HG02642 (cell line): ENCODE results near the gene ERO1A.

Source experiments
- ATAC-seq: cut with Tn5 transposase; IDR thresholded peaks from one replicate; pipeline ENCODE4 v1.9.1; 2021; ENCODE audit warnings: mild to moderate bottlenecking; ENCODE audit not compliant: unreplicated experiment, poor library complexity

Gene ERO1A

DNA sequence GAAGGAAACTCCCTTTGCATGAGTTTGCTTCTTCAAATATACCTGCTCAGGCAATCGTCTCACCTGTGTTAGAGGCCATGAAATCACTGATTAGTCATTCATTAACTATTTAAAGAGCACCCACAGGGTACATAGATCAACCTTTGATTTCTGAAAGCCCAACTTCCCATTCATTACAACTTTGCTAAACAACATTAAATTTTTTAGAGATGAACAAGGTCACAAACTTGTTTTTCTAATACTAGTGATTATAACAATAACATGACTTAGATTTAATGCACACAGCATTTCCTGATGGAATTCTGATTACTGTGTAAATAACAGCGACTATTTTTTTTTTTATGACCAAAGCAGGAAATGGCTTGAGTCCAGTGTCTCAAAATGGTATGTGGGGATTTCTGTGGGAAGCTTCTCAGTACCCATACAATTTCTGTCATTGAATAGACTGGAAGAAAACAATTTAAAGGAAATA is 5.4 kb upstream of the ERO1A start:
- no peak for ATAC-seq

DNA sequence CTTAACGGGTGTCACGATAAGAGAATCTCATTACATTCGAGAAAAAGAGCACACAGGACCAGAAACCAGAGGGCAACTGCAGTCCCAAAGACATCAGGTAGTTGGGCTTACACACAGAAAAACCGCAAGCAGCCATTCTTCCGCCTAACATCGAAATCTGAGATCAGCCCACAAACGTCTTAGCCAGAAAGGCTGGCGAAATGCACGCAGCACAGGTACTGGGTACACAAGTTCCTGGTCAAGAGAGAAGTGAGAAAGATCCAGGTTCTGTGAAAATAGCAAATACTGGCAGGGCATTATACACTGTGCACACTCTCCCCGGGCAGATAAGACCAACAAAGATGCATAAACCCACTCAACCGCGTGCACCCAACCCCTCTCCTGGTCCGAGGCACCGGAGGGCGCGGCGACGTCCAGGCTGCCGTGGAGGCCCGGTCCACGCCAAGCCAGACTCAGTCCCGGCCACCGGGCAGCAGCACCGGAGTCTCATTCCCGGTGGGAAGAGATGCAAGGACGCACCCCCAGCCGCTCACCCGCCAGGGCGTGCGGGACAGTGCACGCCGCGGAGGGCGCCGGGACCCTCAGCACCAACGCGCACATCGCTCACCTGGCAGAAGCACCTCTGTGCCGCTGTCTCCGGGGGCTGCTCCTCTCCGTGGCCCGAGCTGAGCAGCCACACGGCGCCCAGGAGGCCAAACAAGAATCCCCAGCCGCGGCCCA is 437 bp downstream of the ERO1A start:
- ATAC-seq: peak; percentile 58

DNA sequence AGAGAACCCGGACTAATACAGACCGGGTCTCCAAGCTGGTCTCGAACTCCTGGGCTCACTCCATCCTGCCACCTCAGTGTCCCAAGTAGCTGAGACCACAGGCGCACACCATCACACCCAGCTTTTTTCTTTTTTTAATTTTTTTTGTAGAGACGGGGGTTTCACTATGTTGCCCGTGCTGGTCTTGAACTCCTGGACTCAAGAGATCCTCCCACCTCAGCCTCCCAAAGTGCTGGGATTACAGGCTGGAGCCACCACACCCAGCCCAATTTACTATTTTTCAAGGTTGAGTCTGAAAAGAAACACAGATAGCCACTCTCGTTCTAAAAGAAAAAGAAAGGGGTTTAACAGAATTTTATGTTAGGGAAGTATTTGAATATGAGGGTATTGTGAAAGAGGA is 1.8 kb downstream of the ERO1A start:
- ATAC-seq: no peak

DNA sequence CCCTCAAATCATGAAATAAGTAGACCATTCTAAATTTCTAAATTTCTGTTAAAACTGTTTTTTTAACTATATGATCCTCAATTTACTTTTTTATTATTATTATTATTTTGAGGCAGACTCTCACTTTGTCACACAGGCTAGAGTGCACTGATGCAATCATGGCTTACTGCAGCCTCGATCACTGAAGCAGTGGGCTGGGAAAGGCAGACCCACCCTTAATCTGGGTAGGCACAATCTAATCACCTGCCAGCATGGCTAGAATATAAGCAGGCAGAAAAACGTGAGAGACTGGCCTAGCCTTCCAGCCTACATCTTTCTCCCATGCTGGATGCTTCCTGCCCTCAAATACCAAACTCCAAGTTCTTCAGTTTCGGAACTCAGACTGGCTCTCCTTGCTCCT is 2.3 kb downstream of the ERO1A start:
- no peak for ATAC-seq

DNA sequence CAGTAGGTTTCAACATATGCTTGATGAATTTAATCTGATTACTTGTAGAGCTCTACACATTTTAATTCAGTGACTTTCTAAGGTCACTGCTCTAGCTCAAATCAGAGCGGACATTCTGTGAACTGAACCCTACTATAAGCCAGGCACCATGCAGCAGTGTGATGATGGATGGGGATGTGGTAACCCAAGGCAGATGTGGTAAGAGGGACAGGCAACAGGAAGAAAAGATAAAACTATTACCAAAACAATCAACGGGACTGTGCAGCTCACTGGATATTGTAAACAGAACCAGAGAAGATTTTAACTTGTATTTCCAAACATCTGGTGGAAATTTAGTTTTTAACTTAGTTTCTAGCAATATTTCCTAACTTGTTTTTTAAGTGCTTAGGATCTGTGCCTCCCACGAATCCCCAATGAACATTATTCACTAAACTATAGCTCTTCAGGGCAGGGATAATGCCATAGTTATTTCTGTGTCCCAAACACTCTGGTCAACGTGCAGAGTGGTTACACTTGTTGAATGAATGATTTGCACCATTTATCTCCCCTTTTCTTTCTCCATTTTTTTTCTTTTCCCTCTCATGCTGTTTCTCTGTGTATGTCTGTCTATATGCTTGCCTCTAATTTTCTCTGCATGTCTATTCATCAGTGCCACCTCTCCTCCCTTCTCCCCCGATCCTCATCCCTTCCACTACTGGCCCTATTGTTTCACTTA is 3.0 kb downstream of the ERO1A start:
- ATAC-seq: no peak

DNA sequence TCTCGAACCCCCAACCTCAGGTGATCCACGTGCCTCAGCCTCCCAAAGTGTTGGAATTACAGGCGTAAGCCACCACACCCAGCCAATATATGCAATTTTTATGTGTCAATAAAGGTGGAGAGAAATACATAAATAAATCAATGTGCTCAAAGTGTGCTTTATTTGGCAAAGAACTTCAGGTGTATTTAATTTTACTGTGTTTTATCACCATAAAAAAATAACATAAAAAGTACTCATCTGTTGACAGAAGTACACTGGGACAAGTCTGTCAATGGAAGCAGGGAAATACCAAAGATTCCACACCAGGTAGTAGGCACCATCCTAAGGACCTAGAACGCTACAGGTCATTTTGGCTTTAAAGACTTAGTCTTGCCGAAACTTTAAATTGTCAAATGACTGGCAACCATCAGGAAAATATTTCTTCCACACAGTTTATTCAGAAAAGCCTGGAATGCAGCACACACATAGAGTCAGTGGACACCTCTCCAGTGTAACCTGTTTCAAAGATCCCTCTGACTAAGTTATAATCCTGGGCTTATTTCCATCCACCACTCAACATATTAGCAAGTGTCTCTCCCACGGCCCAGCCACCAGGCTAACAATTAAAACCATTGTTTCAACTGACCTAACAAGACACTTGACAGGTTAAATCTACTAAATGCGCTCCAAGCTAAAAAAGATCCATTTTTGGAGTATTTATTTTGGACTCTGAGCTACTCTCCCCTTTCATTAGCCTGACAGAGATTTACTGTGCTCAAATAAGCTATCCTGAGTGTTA is 4.2 kb downstream of the ERO1A start:
- ATAC-seq: no peak

DNA sequence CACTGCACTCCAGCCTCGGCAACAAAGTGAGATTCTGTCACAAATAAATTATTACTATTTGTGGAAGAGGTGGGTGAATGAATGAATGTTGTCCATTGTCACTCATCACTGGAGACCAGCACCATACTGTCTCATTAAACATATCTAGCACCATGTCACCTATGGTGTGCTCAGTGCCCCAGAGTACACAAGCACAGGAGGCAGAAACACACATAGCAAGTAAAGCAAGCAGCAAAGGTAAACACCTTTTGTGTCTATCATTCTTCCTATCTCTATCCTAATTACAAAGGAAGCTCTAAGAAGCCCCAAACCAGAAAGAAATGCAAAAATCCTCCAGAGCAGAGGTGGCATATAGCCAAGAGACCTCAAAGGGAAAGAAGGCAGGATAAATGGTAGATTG is 9.2 kb downstream of the ERO1A start:
- ATAC-seq: no peak

DNA sequence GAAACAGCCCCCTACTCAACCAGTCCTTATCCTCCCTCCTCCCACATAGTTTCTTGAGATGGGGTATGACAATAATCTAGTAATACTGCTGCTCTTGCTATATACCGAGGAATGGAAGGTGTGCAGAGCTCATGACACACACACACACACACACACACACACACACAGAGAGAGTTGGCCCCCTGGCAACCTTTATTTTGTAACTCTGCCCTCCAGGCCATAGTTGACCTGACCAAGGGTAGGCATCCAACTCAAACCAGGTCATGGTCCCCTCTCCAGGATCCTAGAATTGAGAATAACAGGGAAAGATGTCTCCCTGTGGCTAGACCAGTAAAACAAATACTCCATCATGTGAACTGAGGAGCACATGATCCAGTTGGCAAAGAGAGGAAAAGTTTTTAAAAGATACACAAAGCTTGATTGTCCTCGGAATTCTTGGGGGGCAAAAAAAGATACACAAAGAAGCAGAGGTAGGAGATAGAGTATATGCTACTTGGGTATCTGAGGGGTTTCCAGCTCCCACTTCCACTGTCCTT is 11.3 kb downstream of the ERO1A start:
- no peak for ATAC-seq

DNA sequence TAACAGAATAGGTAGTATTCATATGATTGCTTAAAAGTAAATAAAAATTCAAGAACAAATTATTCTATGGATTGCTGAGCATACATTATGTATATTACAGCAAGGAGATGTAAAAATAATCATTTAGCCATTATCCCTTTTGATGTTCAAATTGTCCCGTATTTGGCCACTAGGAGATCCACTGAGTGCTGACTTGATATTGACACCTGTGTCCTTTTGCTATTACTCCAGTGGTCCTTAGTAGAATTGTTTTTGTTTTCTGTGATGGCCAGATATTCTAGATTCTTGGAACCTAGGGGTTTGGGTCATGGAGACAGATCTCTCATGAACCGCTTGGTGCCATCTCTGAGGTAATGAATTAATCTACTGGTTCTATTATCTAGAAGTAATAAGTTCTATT is 16.8 kb downstream of the ERO1A start:
- no peak for ATAC-seq

DNA sequence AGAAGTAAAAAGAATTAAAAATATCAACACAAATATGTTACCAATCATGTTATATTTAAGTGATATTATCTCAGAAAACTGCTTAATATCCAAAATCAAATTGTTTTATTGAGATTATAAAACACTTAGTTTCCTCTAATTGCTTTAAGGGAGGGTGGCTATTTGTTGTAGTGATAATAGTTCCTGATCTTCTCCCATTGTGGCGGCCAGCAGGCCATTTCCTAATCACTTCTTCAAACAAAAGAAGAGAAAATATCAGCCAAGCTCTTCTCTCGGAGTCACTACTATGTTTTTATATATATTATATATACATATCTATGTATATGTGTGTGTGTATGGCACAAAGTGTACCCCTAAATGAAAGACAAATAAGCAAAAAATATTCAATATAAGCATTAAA is 31.5 kb downstream of the ERO1A start:
- ATAC-seq: no peak

DNA sequence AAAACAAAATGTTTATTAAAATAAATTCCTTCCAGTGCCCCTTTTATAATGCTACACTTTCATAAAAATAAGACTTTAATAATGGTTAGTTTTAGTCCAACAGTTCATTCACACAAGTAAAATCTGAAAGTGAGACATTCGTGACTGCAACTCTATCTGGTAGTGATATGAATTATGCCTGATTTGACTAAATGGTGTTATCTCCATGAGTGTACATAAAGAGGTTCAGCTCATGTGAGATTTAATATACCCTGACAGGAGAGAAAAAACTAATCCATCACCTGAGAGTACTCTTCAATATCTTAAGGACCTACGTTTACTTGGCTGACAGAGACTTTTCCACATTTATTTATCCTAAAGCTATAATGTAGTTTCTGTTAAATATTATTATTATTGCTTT is 34.0 kb downstream of the ERO1A start:
- ATAC-seq: no peak

DNA sequence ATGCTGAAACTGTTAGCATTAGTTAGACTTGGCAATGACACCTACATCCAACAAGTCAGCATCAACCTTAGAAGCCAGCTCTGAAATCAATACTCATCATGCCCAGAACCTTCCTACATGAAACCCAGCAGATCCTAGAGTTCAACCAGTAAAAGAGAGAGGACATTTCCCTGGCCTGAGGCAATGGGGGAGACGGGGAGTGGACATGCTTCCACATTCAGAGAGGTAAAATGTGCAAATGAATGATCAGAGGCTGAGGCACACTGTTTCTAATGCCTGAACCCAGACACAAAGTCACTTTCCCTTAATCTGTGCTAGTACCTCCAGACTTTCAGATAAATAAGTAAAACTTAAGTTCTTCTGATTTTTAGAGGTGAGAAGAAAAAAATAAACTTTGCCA is 34.5 kb downstream of the ERO1A start:
- ATAC-seq: no peak

DNA sequence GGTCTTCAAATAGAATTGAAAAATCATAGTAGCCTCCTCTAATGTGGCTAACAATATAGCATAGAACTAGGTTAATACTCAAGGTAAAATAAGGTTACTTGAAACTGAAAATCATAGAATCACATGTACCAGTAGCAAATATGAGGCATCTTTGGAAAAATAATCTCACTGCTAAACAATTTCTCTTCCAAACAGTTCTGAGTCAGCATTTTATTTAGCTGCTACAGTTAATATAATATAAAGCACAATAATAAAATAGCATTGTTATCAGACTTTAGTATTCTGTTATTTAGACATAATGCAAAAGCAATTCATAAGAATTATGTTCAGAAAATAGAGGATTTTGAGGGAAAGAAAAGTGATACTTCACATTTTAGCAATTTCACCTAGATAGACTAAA is 35.0 kb downstream of the ERO1A start:
- no peak for ATAC-seq

DNA sequence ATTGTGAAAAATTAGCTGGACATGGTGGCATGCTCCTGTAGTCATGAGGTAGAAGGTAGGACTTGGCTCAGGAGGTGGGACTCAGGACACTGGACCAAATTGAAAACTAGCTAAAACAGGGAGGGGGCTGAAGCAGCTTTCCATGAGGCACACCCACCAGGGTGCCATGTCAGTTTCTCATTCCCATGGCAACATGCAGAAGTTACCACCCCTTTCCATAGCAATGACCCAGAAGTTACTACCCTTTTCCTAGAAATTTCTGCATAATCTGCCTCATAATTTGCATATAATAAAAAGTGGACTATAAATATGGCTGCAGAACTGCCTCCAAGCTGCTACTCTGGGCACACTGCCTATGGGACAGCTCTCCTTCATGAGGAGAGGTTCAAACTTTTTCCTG is 38.5 kb downstream of the ERO1A start:
- no peak for ATAC-seq

DNA sequence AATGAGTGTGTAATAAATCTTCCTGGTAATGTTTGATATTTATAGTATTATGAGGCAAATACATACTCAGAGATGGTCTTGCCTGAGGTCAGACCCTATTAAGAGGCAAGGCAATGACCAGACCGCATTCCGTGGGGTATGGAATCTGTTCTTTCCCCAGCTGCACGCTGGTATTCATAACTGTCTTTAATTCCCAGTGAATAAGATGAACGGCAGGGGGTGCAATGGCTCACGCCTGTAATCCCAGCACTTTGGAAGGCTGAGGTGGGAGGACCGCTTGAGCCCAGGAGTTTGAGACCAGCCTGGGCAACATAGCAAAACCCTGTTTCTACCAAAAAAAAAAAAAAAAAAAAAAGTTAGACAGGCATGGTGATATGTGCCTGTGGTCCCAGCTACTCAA is 44.6 kb downstream of the ERO1A start:
- no peak for ATAC-seq

DNA sequence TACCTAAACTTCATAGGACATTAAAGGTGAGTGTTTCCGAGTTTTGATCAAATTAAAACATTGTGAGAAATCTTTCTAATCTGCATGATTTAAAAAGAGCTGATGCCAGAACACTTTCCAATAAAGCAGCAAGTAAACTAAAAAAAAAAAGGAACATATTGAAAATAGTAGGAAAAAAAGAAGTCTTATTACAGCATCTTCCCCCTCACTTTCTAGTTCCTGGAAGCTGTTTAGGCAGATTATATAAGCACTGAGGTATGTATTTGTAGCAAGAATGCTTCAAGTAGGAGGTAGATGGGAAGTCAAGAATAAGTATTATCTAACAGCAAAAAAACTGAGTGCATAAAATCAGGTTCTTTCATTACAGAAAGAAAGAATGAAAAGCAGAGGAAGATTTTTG is 45.8 kb downstream of the ERO1A start:
- no peak for ATAC-seq

DNA sequence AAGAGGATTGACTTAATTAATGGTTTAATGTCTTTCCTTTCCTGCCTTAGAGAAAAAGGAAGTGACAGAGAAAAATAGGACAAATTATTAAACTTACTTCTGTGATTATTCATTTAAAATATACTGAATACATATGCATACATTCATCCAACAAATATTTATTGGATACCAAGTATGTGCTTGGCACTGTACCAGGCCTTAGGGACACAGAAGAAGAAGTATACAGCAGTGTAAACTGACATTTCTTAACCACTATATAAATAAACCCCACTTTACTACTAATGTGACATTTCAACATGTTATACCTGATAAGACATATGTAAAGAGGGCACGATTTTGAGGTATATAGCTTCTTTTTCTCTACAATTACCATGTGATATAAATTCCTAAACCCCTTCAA is 53.6 kb downstream of the ERO1A start:
- no peak for ATAC-seq

DNA sequence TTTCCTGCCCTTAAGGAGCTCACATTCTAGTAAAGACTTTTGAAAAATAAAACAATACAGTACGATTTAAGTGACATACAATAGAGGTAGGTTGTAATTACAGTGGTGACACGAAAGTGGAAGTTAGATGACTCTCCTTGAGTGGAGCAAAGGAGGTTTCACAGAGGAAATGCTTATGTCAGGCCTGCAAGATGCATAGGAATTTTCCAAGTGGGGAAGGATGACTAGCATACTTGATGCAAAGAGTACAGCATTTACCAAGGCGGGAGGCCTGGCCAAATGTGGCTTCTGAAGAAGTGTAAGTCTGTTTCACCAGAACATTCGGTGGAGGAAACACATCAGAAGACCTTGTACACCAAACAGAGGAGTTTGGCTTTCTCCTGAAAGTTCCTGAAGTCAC is 55.2 kb downstream of the ERO1A start:
- no peak for ATAC-seq

DNA sequence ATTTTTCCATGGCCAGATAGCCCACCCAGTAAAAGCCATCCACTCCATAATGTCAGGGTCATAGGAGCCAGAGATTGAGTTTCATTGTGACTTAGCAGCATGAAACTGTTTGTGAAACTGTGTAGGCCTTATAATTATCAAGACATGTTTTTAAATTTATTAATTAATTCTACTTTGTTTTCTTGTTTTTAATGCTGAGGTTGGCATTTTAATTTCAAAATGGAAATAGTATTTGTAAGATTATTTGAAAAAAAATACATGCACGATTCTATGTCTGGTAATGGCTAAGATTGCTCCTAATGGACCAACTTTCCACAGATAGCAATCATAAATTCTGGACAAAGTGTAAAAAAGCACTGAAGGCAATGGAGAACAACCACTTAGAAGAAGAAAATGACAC is 75.7 kb downstream of the ERO1A start:
- ATAC-seq: no peak

DNA sequence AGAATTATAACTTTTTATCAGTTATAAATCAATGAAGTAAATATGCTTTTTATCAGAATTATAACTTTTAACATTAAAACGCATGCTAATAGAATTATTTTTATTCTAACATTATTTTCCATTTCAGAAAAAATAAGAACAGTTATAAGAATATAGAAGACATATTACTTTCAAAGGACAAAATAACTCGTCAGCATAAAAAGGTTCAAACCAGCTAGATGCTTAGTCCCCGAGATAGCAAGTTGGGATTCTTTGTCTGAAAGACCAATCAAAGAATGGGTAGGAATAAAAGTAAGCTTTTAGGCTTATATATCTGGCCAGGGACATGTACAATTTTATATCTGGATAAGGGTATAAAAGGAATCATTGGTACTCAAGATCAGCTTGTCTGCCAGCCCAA is 76.8 kb downstream of the ERO1A start:
- ATAC-seq: no peak

DNA sequence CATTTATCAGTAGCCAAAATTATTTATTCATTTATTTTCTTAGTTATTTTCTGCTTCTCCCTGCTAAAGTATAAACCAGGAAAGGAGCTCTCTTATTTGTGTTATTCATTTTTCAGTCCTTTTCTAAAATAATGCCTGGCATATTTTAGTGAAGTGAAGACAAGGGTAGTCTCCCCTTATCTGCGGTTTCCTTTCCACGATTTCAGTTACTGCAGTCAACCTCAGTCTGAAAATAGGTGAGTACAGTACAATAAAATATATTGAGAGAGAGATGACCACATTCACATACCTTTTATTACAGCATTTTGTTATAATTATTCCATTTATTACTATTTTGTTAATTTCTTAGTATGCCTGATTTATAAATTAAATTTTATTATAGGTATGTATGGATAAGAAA is 85.2 kb downstream of the ERO1A start:
- no peak for ATAC-seq
